Measurements from ENCODE around the gene TENM3.

GRCh38 chr4:182627996-182628395 is 384.8 kb downstream of the TENM3 start:
- TF ChIP-seq CTCF (conservative IDR thresholded peaks at IDR 0.05): no peak
- TF ChIP-seq ZFX (IDR thresholded peaks at IDR 0.05): no peak

Measured in C4-2B (cell line).